GM18517 (cell line): ENCODE measurements around the gene NDUFAF2.
"Not testable (repeated sequence)": the region's sequence is repeated elsewhere in the genome, so short reads cannot be mapped to it uniquely, and the experiment has no call there.

Experiments used
- ATAC-seq: cut with Tn5 transposase; IDR thresholded peaks from one replicate; pipeline ENCODE4 v1.9.1; 2021; ENCODE audit warnings: mild to moderate bottlenecking, moderate library complexity; ENCODE audit not compliant: unreplicated experiment

NDUFAF2 gene, protein sequence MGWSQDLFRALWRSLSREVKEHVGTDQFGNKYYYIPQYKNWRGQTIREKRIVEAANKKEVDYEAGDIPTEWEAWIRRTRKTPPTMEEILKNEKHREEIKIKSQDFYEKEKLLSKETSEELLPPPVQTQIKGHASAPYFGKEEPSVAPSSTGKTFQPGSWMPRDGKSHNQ

DNA sequence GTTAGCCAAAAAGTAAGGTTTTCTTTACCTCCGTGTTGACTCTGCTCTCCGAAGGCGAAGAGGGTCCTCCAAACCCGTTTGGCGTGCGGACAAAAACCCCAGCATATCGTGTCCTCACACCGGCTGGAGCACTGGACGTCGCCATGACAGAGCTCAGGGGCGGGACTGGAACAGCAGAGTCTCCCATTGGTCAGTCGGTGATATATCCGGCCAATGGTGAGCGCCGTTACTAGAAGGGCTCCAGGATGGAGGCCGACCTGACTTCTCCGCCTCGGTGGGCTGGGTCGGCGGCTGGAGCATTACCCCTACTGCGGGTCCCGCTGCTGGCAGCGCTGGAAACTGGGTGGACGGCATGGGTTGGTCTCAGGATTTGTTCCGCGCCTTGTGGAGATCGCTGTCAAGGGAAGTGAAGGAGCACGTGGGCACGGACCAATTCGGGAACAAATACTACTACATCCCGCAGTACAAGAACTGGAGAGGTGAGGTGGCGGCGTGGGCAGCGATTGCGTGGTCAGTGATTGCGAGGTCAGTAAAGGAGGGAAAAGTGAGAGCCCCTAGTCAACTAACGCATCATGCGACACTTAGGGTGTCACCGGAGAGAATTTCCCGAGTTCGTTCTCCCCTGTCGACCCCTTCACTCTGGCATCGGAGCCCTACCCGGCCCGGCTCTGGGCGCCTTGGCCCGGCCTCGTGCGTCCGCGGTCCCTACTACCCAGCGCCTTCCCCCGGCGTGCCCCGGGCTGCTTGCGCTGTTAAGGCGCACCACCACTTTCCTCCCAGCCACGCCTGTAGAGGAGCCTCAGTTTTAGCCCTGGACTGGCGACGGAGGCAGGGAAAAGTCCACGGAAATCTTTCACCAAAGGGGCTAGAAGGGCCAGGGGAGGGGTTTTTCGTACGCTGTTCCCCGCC is at the start of gene NDUFAF2, which contains the start of gene ERCC8:
Gene NDUFAF2 (plus strand): TSS at position 302 of the 909 bp plus-strand sequence. CDS start 51 bp downstream, at position 353.
Gene ERCC8 (minus strand): TSS at position 167 of the 909 bp plus-strand sequence. CDS start 62 bp downstream, at position 105.
- peak; percentile 99 for ATAC-seq

DNA sequence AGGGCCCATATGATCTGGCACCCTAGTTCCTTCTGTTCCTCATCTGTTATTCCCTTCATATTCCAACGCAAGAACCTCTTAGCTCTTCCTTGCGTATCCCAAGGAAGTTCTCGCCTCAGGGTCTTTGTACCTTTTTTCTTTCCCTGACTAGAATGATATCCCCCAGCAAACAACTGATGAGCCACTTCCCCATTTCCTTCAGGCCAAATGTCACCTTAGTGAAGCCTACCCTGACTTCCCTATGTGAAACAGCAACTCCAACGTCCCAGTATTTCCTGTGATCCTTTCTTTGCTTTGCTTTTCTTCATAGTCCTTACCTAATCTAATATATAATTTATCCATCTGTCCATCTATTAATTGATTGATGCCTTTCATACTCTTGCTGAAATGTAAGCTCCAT is 48.0 kb upstream of the NDUFAF2 start:
- no peak for ATAC-seq

DNA sequence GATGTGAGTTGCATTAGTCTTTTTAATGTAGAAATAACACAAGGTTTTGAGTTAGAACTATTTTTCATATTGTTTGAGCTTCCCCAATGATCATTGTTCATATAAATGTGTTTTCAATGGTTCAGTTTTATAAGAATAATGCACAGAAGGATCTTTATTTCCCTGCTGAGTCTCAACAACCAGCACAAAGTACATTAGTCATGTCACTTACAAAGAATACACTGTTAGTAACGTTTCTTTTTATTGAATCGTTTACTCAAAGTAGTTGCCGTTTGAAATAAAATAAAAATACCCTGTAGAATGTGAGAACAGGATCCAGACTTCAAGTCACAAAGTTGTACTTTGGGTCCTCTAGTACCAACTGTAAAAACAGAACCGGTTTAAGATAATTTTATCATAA is 41.6 kb upstream of the NDUFAF2 start:
- ATAC-seq: no peak

DNA sequence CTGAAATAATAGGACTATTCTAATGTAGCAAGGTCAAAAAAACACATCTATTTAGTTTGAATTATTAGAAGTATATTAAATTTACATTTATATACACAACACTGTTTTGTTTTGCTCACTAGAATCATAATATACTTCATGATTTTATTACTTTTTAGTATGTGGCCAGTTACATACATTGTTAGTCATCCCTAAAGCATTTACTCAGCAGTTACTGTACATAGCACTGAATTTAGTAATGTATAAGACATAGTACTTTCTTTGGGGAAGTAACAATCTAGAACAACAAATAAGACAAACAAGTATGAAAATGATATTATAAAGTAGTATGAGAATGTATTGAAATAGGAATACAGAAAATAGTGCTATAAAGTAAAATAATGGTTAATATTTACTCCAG is 28.4 kb upstream of the NDUFAF2 start:
- no peak for ATAC-seq

DNA sequence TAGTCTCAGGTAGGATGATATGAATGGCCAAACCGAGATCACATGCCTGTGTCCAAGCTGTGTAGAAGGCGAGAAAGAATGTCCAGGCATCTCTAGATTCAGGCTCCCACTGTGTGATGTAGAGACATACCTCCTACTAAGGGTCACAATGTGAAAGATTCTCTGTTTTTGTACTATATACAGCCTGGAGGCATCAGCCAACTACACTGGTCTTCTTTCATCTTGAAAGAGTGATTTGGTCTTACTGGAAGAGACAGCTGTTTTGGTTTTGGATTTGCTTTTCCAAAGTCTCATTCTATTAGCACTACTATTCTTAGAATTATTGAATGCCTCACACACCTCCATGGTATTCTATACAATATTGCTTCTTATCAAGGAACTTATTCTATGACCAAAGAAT is 26.5 kb upstream of the NDUFAF2 start:
- ATAC-seq: no peak

DNA sequence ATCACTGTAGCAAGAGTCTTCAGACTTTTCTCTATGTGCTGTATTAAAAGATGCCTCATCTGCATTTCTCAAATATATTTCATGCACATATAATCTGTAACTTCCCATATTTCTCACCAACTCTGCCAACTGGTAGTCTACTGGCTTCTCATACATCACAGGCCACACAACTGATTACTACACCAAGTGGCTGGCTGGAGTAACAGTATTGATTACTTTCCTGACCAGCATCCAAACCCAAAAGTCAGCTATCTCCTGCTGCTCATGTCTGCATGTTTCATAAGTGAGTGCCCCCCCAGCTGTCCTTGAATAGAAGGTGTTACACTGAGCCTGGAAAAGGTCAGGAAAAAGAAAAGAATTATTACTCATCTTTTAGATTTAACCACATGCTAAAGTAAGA is 17.6 kb upstream of the NDUFAF2 start:
- no peak for ATAC-seq

DNA sequence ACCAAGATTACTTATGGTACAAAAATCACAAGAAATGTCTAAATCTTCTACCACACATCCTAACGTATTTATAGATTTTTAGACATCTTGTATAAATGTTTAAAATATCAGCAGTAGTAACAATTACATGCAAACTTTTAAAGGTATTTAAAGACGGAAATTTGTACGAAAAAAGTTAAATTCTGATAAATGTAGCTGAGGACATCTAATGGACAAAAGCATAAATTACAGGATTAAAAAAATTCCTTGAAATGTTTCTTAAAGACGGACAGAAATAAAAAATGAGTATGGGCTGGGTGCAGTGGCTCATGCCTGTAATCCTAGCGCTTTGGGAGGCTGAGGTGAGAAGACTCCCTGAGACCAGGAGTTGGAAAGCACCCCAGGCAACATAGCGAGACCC is 16.0 kb upstream of the NDUFAF2 start:
- no peak for ATAC-seq

DNA sequence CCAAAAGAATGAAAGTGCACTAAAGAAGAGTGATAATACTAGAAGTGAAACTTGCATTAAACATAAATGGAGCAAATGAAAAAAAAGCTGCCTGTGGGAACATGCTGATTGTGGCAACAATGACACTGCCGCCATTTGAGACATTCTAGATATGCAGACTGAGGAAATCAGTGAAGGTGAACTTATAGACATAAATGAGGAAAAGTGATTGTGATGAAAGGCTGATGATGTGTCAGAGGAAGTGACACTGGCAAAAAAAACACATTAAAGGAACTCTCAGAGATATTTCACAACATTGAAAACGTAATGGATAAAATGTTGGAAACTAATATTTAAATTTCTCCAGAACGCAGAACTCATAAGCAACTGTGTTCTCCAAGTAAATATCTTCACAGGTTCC is 1.4 kb upstream of the NDUFAF2 start:
- no peak for ATAC-seq

DNA sequence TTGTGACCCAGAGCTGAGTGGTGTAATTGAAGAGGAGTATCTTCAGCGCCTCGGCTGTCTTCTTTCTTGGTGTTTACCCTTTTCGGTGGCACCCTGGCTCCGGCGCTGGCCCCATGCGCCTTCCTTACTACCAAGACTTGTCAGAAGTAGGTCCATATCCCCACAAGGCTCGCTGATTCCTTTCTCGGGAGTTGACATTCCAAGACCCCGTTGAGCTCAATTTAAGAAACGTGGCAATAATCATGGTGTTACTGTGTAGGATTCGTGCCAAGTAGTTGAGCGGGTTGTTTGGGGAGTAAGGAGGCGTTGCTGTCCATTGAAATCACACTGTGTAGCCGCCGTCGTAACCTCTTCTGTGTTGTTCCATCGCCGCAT is 795 bp downstream of the NDUFAF2 start:
- peak; percentile 18 for ATAC-seq

DNA sequence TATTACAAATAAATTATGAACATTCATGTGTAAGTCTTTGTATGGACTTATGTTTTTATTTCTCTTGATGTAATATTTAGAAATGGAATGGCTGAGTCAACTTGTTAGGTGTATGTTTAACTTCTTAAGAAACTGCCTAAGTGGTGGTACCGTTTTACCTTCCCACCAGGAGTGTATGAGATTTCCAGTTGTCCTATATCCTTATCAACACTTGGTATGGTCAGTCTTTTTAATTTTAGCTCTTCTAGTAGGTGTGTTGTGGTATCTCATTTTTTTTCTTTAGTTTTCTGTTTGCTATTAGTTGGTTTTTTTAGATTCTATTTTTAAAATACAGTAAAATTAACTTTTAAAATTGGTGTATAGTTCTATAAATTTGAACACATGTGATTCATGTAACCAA is 3.7 kb downstream of the NDUFAF2 start:
- ATAC-seq: no peak

DNA sequence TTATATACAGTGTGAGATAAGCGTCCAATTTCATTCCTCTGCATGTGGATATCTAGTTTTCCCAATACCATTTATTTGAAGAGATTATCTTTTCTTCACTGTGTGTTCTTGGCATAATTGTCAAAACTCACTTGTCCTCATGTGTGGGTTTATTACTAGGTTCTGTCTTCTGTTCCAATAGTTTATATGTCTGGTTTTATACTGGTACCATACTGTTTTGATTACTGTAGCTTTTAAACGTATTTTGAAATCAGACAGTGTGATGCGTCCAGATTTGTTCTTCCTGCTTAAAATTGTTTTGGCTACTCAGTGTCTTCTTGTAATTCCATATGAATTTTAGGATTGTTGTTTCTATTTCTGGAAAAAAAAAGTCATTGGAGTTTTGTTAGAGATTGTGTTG is 10.2 kb downstream of the NDUFAF2 start:
- no peak for ATAC-seq

DNA sequence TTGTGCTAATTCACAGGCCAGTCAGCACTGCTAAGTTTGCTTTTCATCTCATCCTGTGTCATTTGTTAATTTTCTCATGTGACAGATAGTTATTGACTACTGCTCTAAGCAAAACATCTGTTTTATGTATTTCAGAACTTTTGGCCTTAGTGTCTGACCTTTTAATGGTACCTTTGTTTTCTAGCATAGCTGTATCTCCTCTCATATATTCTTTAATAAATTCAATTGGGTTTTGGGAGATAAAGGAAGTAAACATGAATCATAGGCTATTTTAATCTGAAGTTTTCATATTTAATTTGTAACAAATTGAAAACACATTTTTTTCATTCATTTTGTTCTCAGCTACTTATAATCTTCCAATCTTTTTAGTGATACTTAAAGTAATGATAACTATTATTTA is 13.1 kb downstream of the NDUFAF2 start:
- no peak for ATAC-seq

DNA sequence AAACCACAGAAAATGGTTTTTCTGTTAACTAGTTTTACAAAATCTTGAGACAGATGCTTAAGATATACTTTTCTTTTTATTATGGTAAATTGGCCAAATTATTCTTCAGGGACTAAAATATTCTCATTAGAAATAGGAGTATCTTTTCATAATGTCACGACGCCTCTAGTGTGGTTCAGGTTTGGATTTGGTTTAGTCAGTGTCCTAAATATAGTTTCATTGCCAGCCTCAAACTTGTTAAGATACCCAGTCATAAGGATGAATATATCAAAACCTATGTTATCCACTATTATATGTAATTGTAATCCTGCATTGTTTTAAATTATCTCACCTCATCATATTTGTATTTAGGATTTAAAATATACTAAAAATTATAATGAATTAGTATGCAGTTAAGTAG is 13.7 kb downstream of the NDUFAF2 start:
- ATAC-seq: no peak

DNA sequence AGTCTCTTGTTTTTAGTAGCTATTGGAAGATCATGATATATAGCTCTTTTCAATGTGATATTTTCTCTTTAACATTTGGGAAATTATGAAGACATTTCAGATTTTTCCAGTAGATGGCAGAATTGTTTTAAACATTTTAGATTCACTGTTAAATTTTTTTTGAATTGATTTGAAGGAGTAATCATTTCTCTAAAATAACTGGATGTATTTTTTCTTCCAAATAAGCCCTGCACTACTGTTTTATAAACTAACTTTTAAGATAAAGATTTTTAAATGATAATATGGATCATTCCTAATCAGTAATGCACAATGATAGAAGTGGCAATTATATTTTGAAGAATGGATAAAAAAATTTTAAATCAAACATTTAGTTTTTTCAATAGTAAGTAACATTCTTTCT is 14.2 kb downstream of the NDUFAF2 start:
- no peak for ATAC-seq

DNA sequence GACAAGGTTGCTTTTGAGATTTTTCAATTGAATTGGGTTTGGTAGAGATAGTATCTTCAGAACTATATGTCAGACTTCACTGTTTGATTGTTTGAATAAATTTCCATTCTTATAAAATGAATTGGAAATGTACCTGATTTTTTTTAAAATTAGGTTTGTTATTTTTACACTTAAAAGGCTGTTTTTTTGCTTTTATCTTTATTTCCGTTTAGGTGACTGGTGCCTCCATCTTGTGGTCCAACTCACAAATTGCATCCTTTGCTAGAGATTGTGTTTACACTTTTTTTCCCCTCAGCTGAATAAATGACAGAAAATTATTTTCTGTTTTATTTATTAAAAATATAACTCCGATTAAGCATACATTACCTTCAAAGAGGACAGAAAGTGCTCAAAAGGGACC is 15.6 kb downstream of the NDUFAF2 start:
- ATAC-seq: no peak

DNA sequence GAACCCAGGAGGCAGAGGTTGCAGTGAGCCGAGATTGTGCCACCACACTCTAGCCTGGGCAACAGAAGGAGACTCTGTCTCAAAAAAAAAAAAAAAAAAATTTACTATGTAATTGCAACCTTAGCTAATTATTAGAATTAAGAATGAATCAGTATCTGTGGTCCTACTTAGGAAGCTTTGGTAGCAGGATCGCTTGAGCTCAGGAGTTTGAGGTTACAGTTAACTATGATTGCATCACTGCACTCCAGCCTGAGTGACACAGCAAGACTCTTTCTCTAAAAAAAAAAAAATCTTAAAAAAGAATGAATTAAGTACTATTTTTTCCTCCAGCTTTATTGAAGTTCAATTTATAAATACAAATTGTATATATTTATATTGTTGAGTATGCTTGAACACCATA is 16.7 kb downstream of the NDUFAF2 start:
- ATAC-seq: no peak

DNA sequence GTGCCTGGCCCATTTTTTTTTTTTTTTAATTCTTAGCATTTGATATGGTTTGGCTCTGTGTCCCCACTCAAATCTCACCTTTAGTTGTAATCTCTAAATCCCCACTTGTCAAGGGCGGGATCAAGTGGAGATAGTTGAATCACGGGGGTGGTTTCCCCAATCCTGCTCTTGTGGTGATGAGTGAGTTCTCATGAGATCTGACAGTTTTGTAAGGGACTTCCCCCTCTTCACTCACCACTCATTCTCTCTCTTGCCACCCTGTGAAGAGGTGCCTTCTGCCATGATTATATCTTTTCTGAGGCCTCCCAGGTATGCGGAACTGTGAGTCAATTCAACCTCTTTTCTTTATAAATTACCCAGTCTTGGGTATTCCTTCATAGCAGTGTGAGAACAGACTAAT is 27.2 kb downstream of the NDUFAF2 start:
- no peak for ATAC-seq

DNA sequence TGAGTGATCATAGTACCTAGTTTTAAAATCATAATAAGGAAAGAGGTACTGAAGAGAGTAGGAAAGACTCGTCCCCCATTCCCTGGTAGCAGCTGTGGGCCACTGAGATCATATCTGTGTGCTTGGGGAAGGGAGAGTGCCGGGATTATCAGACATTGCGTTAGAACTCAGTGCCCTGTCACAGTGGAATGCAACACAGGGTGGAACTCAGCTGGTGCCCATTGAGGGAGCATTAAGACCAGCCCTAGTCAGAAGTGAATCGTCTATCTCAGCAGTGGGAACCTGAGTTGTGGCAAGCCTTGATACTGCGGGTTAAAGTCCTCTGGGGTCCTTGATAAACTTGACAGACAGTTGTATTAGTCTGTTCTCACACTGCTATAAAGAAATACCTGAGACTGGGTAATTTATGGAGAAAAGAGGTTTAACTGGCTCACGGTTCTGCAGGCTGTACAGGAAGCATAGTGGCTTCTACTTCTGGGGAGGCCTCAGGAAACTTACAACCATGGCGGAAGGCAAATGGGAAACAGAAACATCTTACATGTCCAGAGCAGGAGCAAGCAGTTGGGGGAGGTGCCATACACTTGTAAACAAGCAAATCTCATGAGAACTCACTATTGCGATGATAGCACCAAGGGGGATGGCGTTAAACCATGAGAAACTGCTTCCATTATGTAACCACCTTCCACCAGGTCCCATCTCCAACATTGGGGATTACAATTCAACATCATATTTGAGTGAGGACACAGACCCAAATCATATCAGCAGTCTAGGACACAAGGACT is 33.1 kb downstream of the NDUFAF2 start:
- no peak for ATAC-seq

DNA sequence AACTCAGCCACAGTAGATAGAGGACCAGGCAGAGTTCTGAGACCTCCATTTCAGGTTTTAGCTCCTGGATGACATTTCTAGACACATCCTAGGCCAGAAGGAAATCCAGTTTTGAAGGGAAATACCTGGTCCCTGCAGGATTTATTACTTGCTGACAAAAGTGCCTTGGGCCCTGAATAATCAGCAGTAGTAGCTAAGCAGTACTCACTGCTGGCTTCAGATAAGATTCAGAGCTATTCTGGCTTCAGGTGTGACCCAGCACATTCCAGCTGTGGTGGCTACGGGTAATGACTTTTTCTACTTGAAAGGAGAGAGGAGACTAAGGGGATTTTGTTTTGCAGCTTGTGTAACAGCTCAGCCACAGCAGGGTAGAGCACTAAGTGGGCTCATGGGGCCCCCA is 34.0 kb downstream of the NDUFAF2 start:
- no peak for ATAC-seq

DNA sequence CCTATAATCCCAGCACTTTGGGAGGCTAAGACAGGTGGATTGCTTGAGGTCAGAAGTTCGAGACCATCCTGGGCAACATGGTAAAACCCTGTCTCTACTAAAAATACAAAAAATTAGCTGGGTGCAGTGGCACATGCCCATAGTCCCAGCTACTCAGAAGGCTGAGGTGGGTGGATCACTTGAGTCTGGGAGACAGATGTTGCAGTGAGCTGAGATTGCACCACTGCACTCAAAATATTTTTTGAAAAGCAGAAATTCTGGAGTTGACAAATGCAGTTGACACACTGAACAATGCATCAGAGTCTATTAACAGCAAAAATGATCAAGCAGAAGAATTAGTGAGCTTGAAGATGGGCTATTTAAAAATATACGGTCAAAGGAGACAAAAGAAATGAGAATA is 35.5 kb downstream of the NDUFAF2 start:
- no peak for ATAC-seq

DNA sequence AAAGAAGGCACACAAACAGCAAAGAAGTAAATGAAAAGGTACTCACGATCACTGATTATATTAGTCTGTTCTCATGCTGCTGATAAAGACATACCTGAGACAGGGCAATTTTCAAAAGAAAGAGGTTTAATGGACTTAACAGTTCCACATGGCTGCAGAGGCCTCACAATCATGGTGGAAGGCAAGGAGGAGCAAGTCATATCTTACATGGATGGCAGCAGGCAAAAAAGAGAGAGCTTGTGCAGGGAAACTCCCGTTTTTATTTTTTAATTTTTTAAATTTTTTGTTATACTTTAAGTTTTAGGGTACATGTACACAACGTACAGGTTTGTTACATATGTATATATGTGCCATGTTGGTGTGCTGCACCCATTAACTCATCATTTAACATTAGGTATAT is 37.1 kb downstream of the NDUFAF2 start:
- ATAC-seq: not testable (repeated sequence)

DNA sequence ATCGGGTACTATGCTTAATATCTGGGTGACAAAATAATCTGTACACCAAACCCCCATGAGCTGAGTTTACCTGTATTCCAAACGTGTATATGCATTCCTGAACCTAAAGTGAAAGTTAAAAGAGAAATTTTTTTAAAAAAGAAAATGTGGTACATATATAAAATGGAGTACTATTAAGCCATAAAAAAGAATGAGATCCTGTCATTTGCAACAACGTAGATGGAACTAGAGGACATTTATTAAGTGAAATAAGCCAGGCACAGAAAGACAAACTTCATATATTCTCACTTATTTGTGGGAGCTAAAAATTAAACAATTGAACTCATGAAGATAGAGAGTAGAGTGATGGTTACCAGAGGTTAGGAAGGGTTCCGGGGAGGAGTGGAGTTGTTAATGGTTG is 44.8 kb downstream of the NDUFAF2 start:
- no peak for ATAC-seq
